Measurements from ENCODE around the gene DEFB128. TPM values are rescaled to one million over a fixed set of nuclear protein-coding genes. Genes with fewer than 3 reads are reported as not detected.

The DEFB128 gene
- total RNA-seq, 1 experiment from 2014 or later = not detected

- peaks cover 61% of the 10 kb centered on the region for H3K27me3 Mint-ChIP-seq (ENCODE audit: unreplicated experiment)
- no peak within 1 kb of the TSS for H3K27ac Mint-ChIP-seq (ENCODE audit: unreplicated experiment)
- TF ChIP-seq CTCF (IDR thresholded peaks at IDR 0.05; ENCODE audit: unreplicated experiment) = no peak
- no peaks in the 10 kb centered on the region for H3K9me3 Mint-ChIP-seq (ENCODE audit: low read depth, unreplicated experiment)
- H3K4me1 Mint-ChIP-seq (ENCODE audit: low read depth, unreplicated experiment) = no peaks in the 10 kb centered on the region
- no peaks in the 10 kb centered on the region for H3K36me3 Mint-ChIP-seq (ENCODE audit: insufficient read depth, unreplicated experiment)
- BruUV-seq (replicated peaks) = no TSS peak
- no peak within 1 kb of the TSS for H3K4me3 Mint-ChIP-seq (ENCODE audit: low read depth, unreplicated experiment)
- CTCF ChIA-PET = no interaction called here
- intact Hi-C loops (cut with micrococcal nuclease; ENCODE audit: unreplicated experiment) = no loop called here
- no peak for DNase-seq
Measured at GRCh38 chr20:157154-157553, 32.4 kb downstream of the DEFB128 start, which contains the start of gene DEFB127. Gene DEFB127, plus strand, starts transcription at chr20:157454. Its CDS starts 91 bp downstream, at chr20:157545.

GRCh38 chr20:152131-152530 is 37.4 kb downstream of the DEFB128 start:
- DNase-seq = no peak
- Mint-ChIP-seq H3K9me3 (ENCODE audit: low read depth, unreplicated experiment) (no peaks in the 10 kb centered on the region), H3K4me3 (ENCODE audit: low read depth, unreplicated experiment) (no peak overlapping the region), H3K36me3 (ENCODE audit: insufficient read depth, unreplicated experiment) (no peaks in the 10 kb centered on the region), H3K4me1 (ENCODE audit: low read depth, unreplicated experiment) (no peaks in the 10 kb centered on the region), H3K27ac (ENCODE audit: unreplicated experiment) (no peak overlapping the region), H3K27me3 (ENCODE audit: unreplicated experiment) (peaks cover 63% of the 10 kb centered on the region)
- no peak for TF ChIP-seq CTCF (IDR thresholded peaks at IDR 0.05; ENCODE audit: unreplicated experiment)
- intact Hi-C loops (cut with micrococcal nuclease; ENCODE audit: unreplicated experiment) = no loop called here
- CTCF ChIA-PET = no interaction called here
- no TSS peak for BruUV-seq (replicated peaks)

- no TSS peak for BruUV-seq (replicated peaks)
Measured at GRCh38 chr20:145877-146276, 43.6 kb downstream of the DEFB128 start.

GRCh38 chr20:142290-142689 is 47.2 kb downstream of the DEFB128 start, which contains the start of gene DEFB126:
Gene DEFB126, plus strand, starts transcription at chr20:142590. Its CDS starts 39 bp downstream, at chr20:142629.
- no peaks in the 10 kb centered on the region for H3K4me1 Mint-ChIP-seq (ENCODE audit: low read depth, unreplicated experiment)
- no TSS peak for BruUV-seq (replicated peaks)
- intact Hi-C loops (cut with micrococcal nuclease; ENCODE audit: unreplicated experiment) = no loop called here
- no peaks in the 10 kb centered on the region for H3K36me3 Mint-ChIP-seq (ENCODE audit: insufficient read depth, unreplicated experiment)
- no peak for TF ChIP-seq CTCF (IDR thresholded peaks at IDR 0.05; ENCODE audit: unreplicated experiment)
- no peaks in the 10 kb centered on the region for H3K9me3 Mint-ChIP-seq (ENCODE audit: low read depth, unreplicated experiment)
- CTCF ChIA-PET = no interaction called here
- H3K27me3 Mint-ChIP-seq (ENCODE audit: unreplicated experiment) = peaks cover 25% of the 10 kb centered on the region
- no peak for DNase-seq
- H3K4me3 Mint-ChIP-seq (ENCODE audit: low read depth, unreplicated experiment) = no peak within 1 kb of the TSS
- H3K27ac Mint-ChIP-seq (ENCODE audit: unreplicated experiment) = no peak within 1 kb of the TSS

More at GRCh38 chr20:145877-146276, 43.6 kb downstream of the DEFB128 start:
- Mint-ChIP-seq H3K4me3 (ENCODE audit: low read depth, unreplicated experiment) (no peak overlapping the region), H3K4me1 (ENCODE audit: low read depth, unreplicated experiment) (no peaks in the 10 kb centered on the region), H3K27ac (ENCODE audit: unreplicated experiment) (no peak overlapping the region), H3K36me3 (ENCODE audit: insufficient read depth, unreplicated experiment) (no peaks in the 10 kb centered on the region), H3K27me3 (ENCODE audit: unreplicated experiment) (peaks cover 43% of the 10 kb centered on the region), H3K9me3 (ENCODE audit: low read depth, unreplicated experiment) (no peaks in the 10 kb centered on the region)
- DNase-seq = no peak
- intact Hi-C loops (cut with micrococcal nuclease; ENCODE audit: unreplicated experiment) = no loop called here
- CTCF ChIA-PET = no interaction called here
- TF ChIP-seq CTCF (IDR thresholded peaks at IDR 0.05; ENCODE audit: unreplicated experiment) = no peak

Other genes starting within 250 kb of the DEFB128 start
- not detected in 2 replicates for gene DEFB125, start 102.0 kb downstream of the DEFB128 start, total RNA-seq (2022)
- gene DEFB126, start 47.1 kb downstream of the DEFB128 start, total RNA-seq (2022) = not detected in 2 replicates
- gene DEFB127, start 32.3 kb downstream of the DEFB128 start, total RNA-seq (2022) = not detected in 2 replicates
- not detected in 2 replicates for gene DEFB129, start 37.5 kb upstream of the DEFB128 start, total RNA-seq (2022)
- not detected in 2 replicates for gene DEFB132, start 68.0 kb upstream of the DEFB128 start, total RNA-seq (2022)
- gene C20orf96, start 101.0 kb upstream of the DEFB128 start, total RNA-seq (2022) = 7.3 and 8.8 TPM in 2 replicates
- 10.9 and 11.1 TPM in 2 replicates for gene ZCCHC3, start 107.9 kb upstream of the DEFB128 start, total RNA-seq (2022)
- gene SOX12, start 135.8 kb upstream of the DEFB128 start, total RNA-seq (2022) = 13.6 and 14.5 TPM in 2 replicates
- 0.42 and 0.51 TPM in 2 replicates for gene NRSN2, start 157.4 kb upstream of the DEFB128 start, total RNA-seq (2022)
- 47.2 and 53.0 TPM in 2 replicates for gene TRIB3, start 191.0 kb upstream of the DEFB128 start, total RNA-seq (2022)
- gene RBCK1, start 218.6 kb upstream of the DEFB128 start, total RNA-seq (2022) = 142 and 144 TPM in 2 replicates

All from Calu3 (cell line).